ENCODE results near the gene CPNE9. TPM values are rescaled to one million over a fixed set of nuclear protein-coding genes. Genes with fewer than 3 reads are reported as not detected.
A peak's percentile ranks its signal among the peaks of the same experiment; 100 is the strongest.

CPNE9 gene
- 0.03 and 0.06 TPM in 2 replicates for polyA plus RNA-seq (2012; rRNA removed)
- polyA plus RNA-seq (2012; cell fraction: cytosol; rRNA removed): 0.12 and 0.13 TPM in 2 replicates
- polyA plus RNA-seq (2012; cell fraction: nucleus; rRNA removed): 0.17 and 0.27 TPM in 2 replicates

- Histone ChIP-seq H3F3A (replicated peaks; ENCODE audit: insufficient read depth) (no peaks in the 10 kb centered on the region), H3K4me3 (ENCODE audit: low read depth in 2 of 2, low read length in 1 of 2) (peak within 1 kb of the TSS; percentile 43 to 52; a peak in 3 of 4 replicates), H3K79me2 (ENCODE audit: insufficient read depth) (no peaks in the 10 kb centered on the region), H3K9me3 (no peaks in the 10 kb centered on the region), H3K36me3 (replicated peaks in 1 of 2; ENCODE audit: control insufficient read depth in 1 of 2, insufficient read depth in 2 of 2, low read length in 1 of 2) (peaks cover 0 to 9% of the 10 kb centered on the region in 2 experiments), H2AFZ (ENCODE audit: low read depth) (no peak within 1 kb of the TSS), H3K4me1 (ENCODE audit: control insufficient read depth in 1 of 2, insufficient read depth in 2 of 2, low read depth in 1 of 2, low read length in 1 of 2) (peaks cover 0 to 13% of the 10 kb centered on the region in 2 experiments; a peak in 1 of 4 replicates), H3K27ac (ENCODE audit: low read depth in 2 of 2, low read length in 1 of 2) (no peak within 1 kb of the TSS), H3K9me2 (no peaks in the 10 kb centered on the region), H3K27me3 (ENCODE audit: insufficient read depth) (no peaks in the 10 kb centered on the region), H3K4me2 (peak within 1 kb of the TSS; percentile 78), H3K9ac (no peak within 1 kb of the TSS), H4K20me1 (ENCODE audit: insufficient read depth) (no peaks in the 10 kb centered on the region)
- CTCF ChIA-PET: interaction anchor here (0.6 kb wide), 1 partner anchor 12 kb away, joined by 3 read pairs; no protein-coding TSS in a partner anchor
- WGBS (ENCODE audit: low lambda C conversion rate): 12% methylated on average over 10 of the region's 56 CpGs
- peak; percentile 87 for DNase-seq
- POLR2A ChIA-PET: interaction anchor here (0.5 kb wide), 1 partner anchor 58 kb away, joined by 3 read pairs; no protein-coding TSS in a partner anchor
- TF ChIP-seq GABPA (IDR thresholded peaks at IDR 0.05; ENCODE audit: low read depth) (no peak), MXI1 (IDR thresholded peaks at IDR 0.05; ENCODE audit: low read depth, low read length) (peak; percentile 72), TCF12 (IDR thresholded peaks at IDR 0.05) (no peak), YY1 (IDR thresholded peaks at IDR 0.05; ENCODE audit: low read depth) (no peak), ZBTB33 (IDR thresholded peaks at IDR 0.05; ENCODE audit: borderline replicate concordance, low read depth) (no peak), RXRA (IDR thresholded peaks at IDR 0.05; ENCODE audit: borderline replicate concordance, low read depth) (no peak), CHD2 (IDR thresholded peaks at IDR 0.05; ENCODE audit: low read length, partially characterized antibody) (no peak), REST (IDR thresholded peaks at IDR 0.05; ENCODE audit: low read depth, low read length) (0 out of 2 replicates have a peak, but pooled peaks have one; percentile 1), JUND (IDR thresholded peaks at IDR 0.05) (no peak)
Measured at GRCh38 chr3:9703736-9704346, at the start of gene CPNE9. CPNE9 (plus strand) TSS chr3:9703833; CDS start chr3:9703997, 164 bp downstream.

- Histone ChIP-seq H3K4me1 (ENCODE audit: control insufficient read depth in 1 of 2, insufficient read depth in 2 of 2, low read depth in 1 of 2, low read length in 1 of 2) (no peaks in the 10 kb centered on the region), H2AFZ (ENCODE audit: low read depth) (no peak overlapping the region), H3K36me3 (replicated peaks in 1 of 2; ENCODE audit: control insufficient read depth in 1 of 2, insufficient read depth in 2 of 2, low read length in 1 of 2) (peaks cover 24 to 44% of the 10 kb centered on the region in 2 experiments), H3K4me3 (ENCODE audit: low read depth in 2 of 2, low read length in 1 of 2) (no peak overlapping the region), H3K9ac (no peak overlapping the region), H3K9me2 (no peaks in the 10 kb centered on the region), H3K4me2 (no peak overlapping the region), H3F3A (replicated peaks; ENCODE audit: insufficient read depth) (no peaks in the 10 kb centered on the region), H3K27ac (ENCODE audit: low read depth in 2 of 2, low read length in 1 of 2) (no peak overlapping the region), H3K9me3 (no peaks in the 10 kb centered on the region), H3K79me2 (ENCODE audit: insufficient read depth) (peaks cover 13% of the 10 kb centered on the region; the same call in 1 of the 2 replicates), H4K20me1 (ENCODE audit: insufficient read depth) (no peaks in the 10 kb centered on the region), H3K27me3 (ENCODE audit: insufficient read depth) (no peaks in the 10 kb centered on the region)
- POLR2A ChIA-PET: no interaction called here
- WGBS (ENCODE audit: low lambda C conversion rate): 89% methylated on average over 4 of the region's 4 CpGs
- DNase-seq: no peak
- CTCF ChIA-PET: no interaction called here
- no peak for TF ChIP-seq NFIC (IDR thresholded peaks at IDR 0.05; ENCODE audit: borderline replicate concordance)
- TF ChIP-seq FOXJ3 (CRISPR knock-in tag; IDR thresholded peaks at IDR 0.05): no peak
- no peak for TF ChIP-seq SIN3A (IDR thresholded peaks at IDR 0.05; ENCODE audit: borderline replicate concordance, low read depth, low read length)
- no peak for TF ChIP-seq USF2 (IDR thresholded peaks at IDR 0.05; ENCODE audit: borderline replicate concordance, low read depth, low read length)
- no peak for TF ChIP-seq CTCF (IDR thresholded peaks at IDR 0.05)
- TF ChIP-seq FOSL2 (IDR thresholded peaks at IDR 0.05; ENCODE audit: borderline replicate concordance, low read depth): no peak
- TF ChIP-seq RAD21 (IDR thresholded peaks at IDR 0.05; ENCODE audit: low read length): no peak
- TF ChIP-seq MAX (IDR thresholded peaks at IDR 0.05; ENCODE audit: low read depth): no peak
Measured at GRCh38 chr3:9659849-9660248, 43.8 kb upstream of the CPNE9 start.
